Right cardiac atrium (tissue), 5 donors: ENCODE measurements around the gene DHRS13. TPM values are rescaled to one million over a fixed set of nuclear protein-coding genes. Genes with fewer than 3 reads are reported as not detected.

ENCODE experiments used
- ATAC-seq, 2 donors: fragments of 200-7000 bp; cut with Tn5 transposase; one replicate each; pipeline versions ENCODE4 v1.8.0 to v1.9.1; 2020; ENCODE audit warnings: moderate library complexity in 2 of 2, mild to moderate bottlenecking in 1 of 2
- DNase-seq, 3 donors: peaks; one replicate each; pipeline ENCODE4 v3.0.0-alpha.2; 2020
- H3K27ac ChIP-seq: one replicate; pipeline ENCODE4 v1.5.1; 2013; ENCODE audit warnings: mild to moderate bottlenecking, low read length, control low read depth, moderate library complexity
- H3K27me3 ChIP-seq: one replicate; pipeline ENCODE4 v1.6.1; 2013; ENCODE audit not compliant: control insufficient read depth, insufficient read depth
- H3K4me1 ChIP-seq: one replicate; pipeline ENCODE4 v1.6.1; 2013; ENCODE audit warnings: low read length; ENCODE audit not compliant: control insufficient read depth, insufficient read depth
- H3K4me3 ChIP-seq: one replicate; pipeline ENCODE4 v1.5.1; 2013; ENCODE audit warnings: low read length, control low read depth
- H3K9me3 ChIP-seq: one replicate; pipeline ENCODE4 v1.6.1; 2013; ENCODE audit warnings: low read length; ENCODE audit not compliant: control insufficient read depth
- WGBS: extraction: QIAGEN DNeasy Blood & Tissue Kit; methylation state at CpG from one replicate; pipeline ENCODE4 v1.1.7; 2013; 5-methylcytosine and 5-hydroxymethylcytosine counted together
- intact Hi-C, 4 donors: fragments of 100-400 bp; cut with DNase I; formaldehyde crosslinking; loops; one replicate each; pipeline versions ENCODE4 v1.11.0 to v1.14.0; 2022 to 2023
- polyA plus RNA-seq: library from polyadenylated mRNA; stranded (reverse); fragments of 200-250 nt; gene quantifications from one replicate; pipeline ENCODE4 v1.2.3, GENCODE V29; 2013
- total RNA-seq, 4 donors: library from RNA; stranded (reverse); fragmentation: NEBNext Ultra II Directional; extraction: Animal tissue kit (Norgen Biotek cat#: 25700); gene quantifications; one replicate each; pipeline ENCODE4 v1.2.1, GENCODE V29; 2021
- donor health status: healthy with polysubstance abuse.
- donor health status: DM: no; HTN: yes; CAD: no.
- donor health status: DM: no; HTN: no; CAD: no.
- donor health status: DM: no; HTN: yes; CAD: no; lungs with severe emphysema.
- donor health status: DM: yes; HTN: yes; CAD: no.

Gene DHRS13
- total and polyA plus RNA-seq, 5 donors, result 2.1 to 3.3 (median 2.3) TPM

- no peak overlapping the region for H3K27ac ChIP-seq
- intact Hi-C loops, result no loop called here
- DNase-seq (no peak), ATAC-seq (peak in 1 of 2 donors; percentile 62)
- no peaks in the 10 kb centered on the region for H3K27me3 ChIP-seq
- WGBS, result 85% methylated on average over 13 of the region's 13 CpGs
- H3K4me1 ChIP-seq, result no peaks in the 10 kb centered on the region
- H3K9me3 ChIP-seq, result no peaks in the 10 kb centered on the region
- H3K4me3 ChIP-seq, result no peak overlapping the region
Measured at GRCh38 chr17:28865946-28866752, 36.7 kb downstream of the DHRS13 start.

DNA sequence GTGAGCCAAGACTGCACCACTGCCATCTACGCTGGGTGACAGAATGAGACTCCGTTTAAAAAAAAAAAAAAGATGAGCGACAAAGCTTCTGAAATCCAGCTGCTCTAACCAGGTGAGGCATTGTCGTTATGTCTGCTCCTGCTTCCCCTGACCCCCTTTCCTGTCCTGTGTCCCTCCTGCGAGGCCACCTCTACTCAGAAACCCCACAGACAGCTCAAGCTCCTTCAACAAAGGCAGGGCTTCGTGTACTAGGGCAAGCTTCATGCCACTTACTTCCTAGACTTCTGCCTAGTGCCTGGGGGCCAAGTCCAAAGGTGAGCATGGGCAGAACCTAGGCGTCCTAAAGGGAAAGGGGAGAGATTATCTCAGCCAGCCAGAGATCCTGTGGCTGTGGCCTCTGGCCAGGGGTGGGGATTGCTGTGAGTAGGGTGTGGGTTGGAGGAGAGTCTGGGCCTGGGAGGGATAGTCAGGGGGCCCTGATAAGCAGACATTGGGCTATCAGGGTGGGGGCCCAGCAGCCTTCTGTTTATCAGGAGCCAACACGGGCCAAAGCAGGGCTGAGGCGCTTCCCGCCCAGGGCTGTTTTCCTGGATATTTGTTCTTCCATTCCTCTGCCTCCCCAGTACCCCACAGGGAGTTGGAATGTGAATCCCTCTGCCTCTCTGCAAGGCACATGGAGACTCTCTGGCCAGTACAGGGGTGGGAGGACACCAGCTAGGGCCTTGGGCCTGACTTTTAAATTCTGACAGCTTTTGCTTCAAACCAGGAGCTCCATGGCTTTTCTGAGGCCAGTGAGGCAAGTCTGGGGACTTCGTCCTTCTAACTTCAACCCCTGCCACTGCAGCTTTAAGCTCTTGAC is 37.7 kb downstream of the DHRS13 start:
- DNase-seq, result peak; percentile 67 to 81 (median 70)
- intact Hi-C loops, result no loop called here
- 69% methylated on average over 11 of the region's 11 CpGs for whole genome bisulfite sequencing
- Histone ChIP-seq H3K27me3 (no peaks in the 10 kb centered on the region), H3K27ac (no peak overlapping the region), H3K4me3 (no peak overlapping the region), H3K4me1 (no peaks in the 10 kb centered on the region), H3K9me3 (no peaks in the 10 kb centered on the region)
- peak; percentile 88 to 97 for ATAC-seq

DNA sequence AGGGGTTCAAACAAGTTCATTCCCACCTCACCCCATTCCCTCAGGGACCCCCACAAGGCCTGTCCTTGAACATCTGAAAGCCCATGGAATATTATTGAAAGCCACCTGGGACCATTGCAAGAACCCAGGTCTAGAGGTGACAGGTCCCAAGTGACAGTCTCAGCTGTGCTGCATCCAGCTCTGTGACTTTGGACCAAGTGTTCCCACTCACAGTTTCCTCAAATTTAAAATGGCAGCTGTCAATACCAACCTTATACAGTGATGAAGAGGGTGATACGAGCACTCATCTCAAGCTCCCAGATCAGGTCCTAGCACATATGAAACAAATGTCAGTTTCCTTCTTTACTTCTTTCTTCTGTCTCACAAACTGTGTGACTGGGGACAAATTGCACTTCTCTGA is 38.9 kb downstream of the DHRS13 start:
- 92% methylated on average over 1 of the region's 1 CpG for WGBS
- Histone ChIP-seq H3K27me3 (no peaks in the 10 kb centered on the region), H3K9me3 (no peaks in the 10 kb centered on the region), H3K27ac (no peak overlapping the region), H3K4me1 (no peaks in the 10 kb centered on the region), H3K4me3 (no peak overlapping the region)
- intact Hi-C loops, result no loop called here
- DNase-seq (no peak), ATAC-seq (no peak)

GRCh38 chr17:28862561-28862960 is 40.3 kb downstream of the DHRS13 start:
- WGBS, result 96% methylated on average over 3 of the region's 3 CpGs
- H3K9me3 ChIP-seq, result no peaks in the 10 kb centered on the region
- H3K27ac ChIP-seq, result no peak overlapping the region
- intact Hi-C loops, result no loop called here
- no peaks in the 10 kb centered on the region for H3K27me3 ChIP-seq
- H3K4me3 ChIP-seq, result no peak overlapping the region
- H3K4me1 ChIP-seq, result no peaks in the 10 kb centered on the region
- DNase-seq (no peak), ATAC-seq (no peak)

GRCh38 chr17:28861393-28862203 is 41.3 kb downstream of the DHRS13 start:
- Histone ChIP-seq H3K4me1 (no peaks in the 10 kb centered on the region), H3K27me3 (no peaks in the 10 kb centered on the region), H3K4me3 (no peak overlapping the region), H3K27ac (no peak overlapping the region), H3K9me3 (no peaks in the 10 kb centered on the region)
- 65% methylated on average over 8 of the region's 8 CpGs for WGBS
- DNase-seq (no peak), ATAC-seq (no peak)
- intact Hi-C loops, result no loop called here

GRCh38 chr17:28860363-28860808 is 42.5 kb downstream of the DHRS13 start:
- 91% methylated on average over 4 of the region's 4 CpGs for WGBS
- no peak for DNase-seq
- peaks cover 2% of the 10 kb centered on the region for H3K4me1 ChIP-seq
- H3K27me3 ChIP-seq, result no peaks in the 10 kb centered on the region
- H3K9me3 ChIP-seq, result no peaks in the 10 kb centered on the region
- ATAC-seq, result no peak
- intact Hi-C loops, result no loop called here
- no peak overlapping the region for H3K4me3 ChIP-seq
- no peak overlapping the region for H3K27ac ChIP-seq

- H3K9me3 ChIP-seq, result no peaks in the 10 kb centered on the region
- 45% methylated on average over 2 of the region's 2 CpGs for WGBS
- no peak overlapping the region for H3K4me3 ChIP-seq
- ATAC-seq (no peak), DNase-seq (no peak)
- intact Hi-C loops, result no loop called here
- no peaks in the 10 kb centered on the region for H3K27me3 ChIP-seq
- peaks cover 2% of the 10 kb centered on the region for H3K4me1 ChIP-seq
- H3K27ac ChIP-seq, result no peak overlapping the region
Measured at GRCh38 chr17:28858801-28859355, 44.0 kb downstream of the DHRS13 start.

DNA sequence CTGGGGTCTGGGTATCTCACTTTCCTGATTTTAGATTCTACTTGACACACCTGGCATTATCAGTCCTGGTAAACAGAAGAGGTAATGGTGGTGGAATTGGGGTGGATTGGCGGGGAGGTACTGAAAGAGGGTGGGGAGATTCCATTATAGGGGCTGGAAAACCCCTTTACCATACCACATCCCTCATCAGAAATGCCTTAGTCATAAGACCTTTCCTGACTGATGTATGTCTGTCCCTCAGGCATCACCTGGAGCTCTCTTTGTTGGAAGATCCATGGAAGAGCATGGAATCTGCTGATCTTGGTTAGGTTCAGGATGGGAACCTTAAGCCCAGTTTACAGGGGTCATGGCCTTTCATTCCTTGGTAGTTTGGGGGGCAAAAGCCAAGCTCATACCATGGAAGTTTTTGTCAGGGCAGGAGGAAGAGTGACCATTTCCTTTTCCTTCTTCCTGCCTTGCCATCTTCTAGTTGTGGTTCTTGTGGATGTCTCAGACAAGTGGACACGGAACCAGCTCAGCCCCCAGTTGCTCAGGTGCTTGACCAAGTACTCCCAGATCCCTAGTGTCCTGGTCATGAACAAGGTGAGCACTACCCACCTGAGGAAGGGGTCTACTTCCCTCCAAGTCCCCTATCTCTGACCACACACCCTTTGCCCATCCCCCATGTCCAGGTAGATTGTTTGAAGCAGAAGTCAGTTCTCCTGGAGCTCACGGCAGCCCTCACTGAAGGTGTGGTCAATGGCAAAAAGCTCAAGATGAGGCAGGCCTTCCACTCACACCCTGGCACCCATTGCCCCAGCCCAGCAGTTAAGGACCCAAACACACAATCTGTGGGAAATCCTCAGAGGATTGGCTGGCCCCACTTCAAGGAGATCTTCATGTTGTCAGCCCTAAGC is 44.7 kb downstream of the DHRS13 start:
- Histone ChIP-seq H3K9me3 (no peaks in the 10 kb centered on the region), H3K27me3 (no peaks in the 10 kb centered on the region), H3K4me1 (peaks cover 2% of the 10 kb centered on the region), H3K27ac (no peak overlapping the region), H3K4me3 (no peak overlapping the region)
- WGBS, result 91% methylated on average over 3 of the region's 3 CpGs
- DNase-seq (no peak), ATAC-seq (no peak)
- intact Hi-C loops, result no loop called here

- Histone ChIP-seq H3K4me3 (no peak overlapping the region), H3K27ac (no peak overlapping the region), H3K4me1 (peaks cover 2% of the 10 kb centered on the region), H3K9me3 (no peaks in the 10 kb centered on the region), H3K27me3 (no peaks in the 10 kb centered on the region)
- 89% methylated on average over 5 of the region's 5 CpGs for WGBS
- no peak for ATAC-seq
- intact Hi-C loops, result no loop called here
- DNase-seq, result no peak
Measured at GRCh38 chr17:28856028-28856574, 46.8 kb downstream of the DHRS13 start.

DNA sequence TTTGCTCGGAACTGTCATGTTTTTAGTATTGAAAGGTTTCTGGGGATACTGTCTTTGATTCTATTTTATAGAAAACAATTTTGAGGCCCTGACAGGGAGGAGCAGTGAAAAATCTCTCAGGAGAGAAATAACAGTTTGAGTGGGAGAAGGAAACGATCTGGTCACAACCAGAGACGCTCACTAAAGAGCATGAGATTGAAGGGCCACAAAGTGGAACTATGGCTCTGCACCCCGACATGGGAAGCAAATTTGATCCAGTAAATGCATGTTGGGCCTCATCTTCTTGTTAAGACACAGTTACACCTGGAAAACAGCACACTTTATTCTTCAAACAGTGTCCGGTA is 47.6 kb downstream of the DHRS13 start:
- WGBS, result 14% methylated on average over 5 of the region's 5 CpGs
- Histone ChIP-seq H3K9me3 (no peaks in the 10 kb centered on the region), H3K4me3 (peak overlapping the region; percentile 75), H3K27ac (peak overlapping the region; percentile 28), H3K27me3 (no peaks in the 10 kb centered on the region), H3K4me1 (peaks cover 2% of the 10 kb centered on the region)
- ATAC-seq (no peak), DNase-seq (no peak)
- intact Hi-C loops, result no loop called here
